Aorta (tissue), 5 donors: Measurements from ENCODE around the gene AOC2. TPM values are rescaled to one million over a fixed set of nuclear protein-coding genes. Genes with fewer than 3 reads are reported as not detected.

ENCODE experiments used
- ATAC-seq: fragments of 200-7000 bp; cut with Tn5 transposase; one replicate; pipeline ENCODE4 v1.9.1; 2022; ENCODE audit warnings: moderate library complexity; ENCODE audit not compliant: low FRiP score
- DNase-seq, 2 donors: peaks; one replicate each; pipeline ENCODE4 v3.0.0-alpha.2; 2020
- H3K27ac ChIP-seq, 2 donors: one replicate each; pipeline ENCODE4 v1.5.1; 2013; ENCODE audit warnings: low read length in 2 of 2, mild to moderate bottlenecking in 2 of 2, moderate library complexity in 2 of 2, control low read depth in 1 of 2, inconsistent platforms in 1 of 2, low read depth in 1 of 2
- H3K27me3 ChIP-seq, 2 donors: one replicate each; pipeline ENCODE4 v1.6.1; 2013; ENCODE audit warnings: control low read depth in 1 of 2, low read length in 1 of 2, mild to moderate bottlenecking in 1 of 2, moderate library complexity in 1 of 2; ENCODE audit not compliant: insufficient read depth in 2 of 2, control insufficient read depth in 1 of 2
- H3K36me3 ChIP-seq, 2 donors: one replicate each; pipeline ENCODE4 v1.6.1; 2013; ENCODE audit warnings: control low read depth in 1 of 2, low read length in 1 of 2, mild to moderate bottlenecking in 1 of 2; ENCODE audit not compliant: insufficient read depth in 2 of 2, control insufficient read depth in 1 of 2
- H3K4me1 ChIP-seq, 2 donors: one replicate each; pipeline ENCODE4 v1.6.1; 2013; ENCODE audit warnings: low read length in 2 of 2, control low read depth in 1 of 2, mild to moderate bottlenecking in 1 of 2, moderate library complexity in 1 of 2; ENCODE audit not compliant: insufficient read depth in 2 of 2, control insufficient read depth in 1 of 2
- H3K4me3 ChIP-seq, 2 donors: one replicate each; pipeline ENCODE4 v1.5.1; 2013; ENCODE audit warnings: low read length in 2 of 2, control low read depth in 1 of 2, mild to moderate bottlenecking in 1 of 2
- H3K9me3 ChIP-seq: one replicate; pipeline ENCODE4 v1.6.1; 2013; ENCODE audit warnings: mild to moderate bottlenecking, low read length; ENCODE audit not compliant: control insufficient read depth
- WGBS, 2 donors: extraction: QIAGEN DNeasy Blood & Tissue Kit; methylation state at CpG; one replicate each; pipeline ENCODE4 v1.1.7; 2013; 5-methylcytosine and 5-hydroxymethylcytosine counted together
- intact Hi-C, 2 donors: fragments of 100-400 bp; cut with DNase I; formaldehyde crosslinking; loops; one replicate each; pipeline versions ENCODE4 v1.14.2 to v1.15.0; 2022
- long read RNA-seq, 2 donors: library from polyadenylated mRNA; unstranded; transcript quantifications; one replicate each; pipeline ENCODE4 v2.0.0, GENCODE V29; 2020 to 2021
- polyA plus RNA-seq, 2 donors: library from polyadenylated mRNA; stranded (reverse); fragments of 200-250 nt; gene quantifications; one replicate each; pipeline ENCODE4 v1.2.3, GENCODE V29; 2013
- total RNA-seq, 2 donors: library from RNA; stranded (reverse); fragmentation: NEBNext Ultra II Directional; extraction: Animal tissue kit (Norgen Biotek cat#: 25700); gene quantifications; one replicate each; pipeline ENCODE4 v1.2.1, GENCODE V29; 2021
- donor health status: healthy with polysubstance abuse.
- donor health status: Bipolar disorder and iron deficiency.
- donor health status: DM: no; HTN: no; CAD: no.
- donor health status: DM: no; HTN: no; CAD: no.
- donor health status: DM: yes; HTN: yes; CAD: no.

Gene AOC2, protein sequence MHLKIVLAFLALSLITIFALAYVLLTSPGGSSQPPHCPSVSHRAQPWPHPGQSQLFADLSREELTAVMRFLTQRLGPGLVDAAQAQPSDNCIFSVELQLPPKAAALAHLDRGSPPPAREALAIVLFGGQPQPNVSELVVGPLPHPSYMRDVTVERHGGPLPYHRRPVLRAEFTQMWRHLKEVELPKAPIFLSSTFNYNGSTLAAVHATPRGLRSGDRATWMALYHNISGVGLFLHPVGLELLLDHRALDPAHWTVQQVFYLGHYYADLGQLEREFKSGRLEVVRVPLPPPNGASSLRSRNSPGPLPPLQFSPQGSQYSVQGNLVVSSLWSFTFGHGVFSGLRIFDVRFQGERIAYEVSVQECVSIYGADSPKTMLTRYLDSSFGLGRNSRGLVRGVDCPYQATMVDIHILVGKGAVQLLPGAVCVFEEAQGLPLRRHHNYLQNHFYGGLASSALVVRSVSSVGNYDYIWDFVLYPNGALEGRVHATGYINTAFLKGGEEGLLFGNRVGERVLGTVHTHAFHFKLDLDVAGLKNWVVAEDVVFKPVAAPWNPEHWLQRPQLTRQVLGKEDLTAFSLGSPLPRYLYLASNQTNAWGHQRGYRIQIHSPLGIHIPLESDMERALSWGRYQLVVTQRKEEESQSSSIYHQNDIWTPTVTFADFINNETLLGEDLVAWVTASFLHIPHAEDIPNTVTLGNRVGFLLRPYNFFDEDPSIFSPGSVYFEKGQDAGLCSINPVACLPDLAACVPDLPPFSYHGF
- total RNA-seq (1 to 10 TPM; 1.8 to 2.6 TPM), polyA plus RNA-seq (under 1 TPM; 0.25 to 0.38 TPM)
- long read RNA-seq, donor 1, transcript AOC2-202 (4 exons, 2,572 nt) = major isoform, 6 of 12 reads
- long read RNA-seq, donor 1, transcript AOC2-201 (4 exons, 2,657 nt) = major isoform, 6 of 12 reads
- long read RNA-seq, donor 1, partial matches to known transcripts = 0 of 12 reads
- long read RNA-seq, donor 1, other reads (novel, unspliced or antisense) = 0 of 12 reads
- long read RNA-seq, donor 2 = 0 reads

DNA sequence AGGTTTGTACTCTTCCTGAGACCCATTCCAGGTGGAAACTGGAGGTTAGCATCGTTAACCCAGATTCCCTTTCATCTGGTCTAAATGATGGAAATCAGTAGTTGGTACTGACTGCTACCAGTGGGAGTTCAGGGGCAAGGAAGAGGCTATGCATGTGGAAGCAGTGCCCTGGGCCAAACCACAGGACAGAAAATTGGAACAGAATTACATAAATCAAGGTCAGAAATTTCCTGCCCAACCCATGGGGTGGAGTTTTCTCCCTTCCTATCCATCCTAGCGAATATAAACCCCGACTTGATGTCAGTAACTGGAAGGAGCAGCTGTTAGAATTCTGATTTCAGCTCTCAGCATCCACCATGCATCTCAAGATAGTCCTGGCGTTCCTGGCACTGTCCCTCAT, at the start of gene AOC2:
Gene AOC2, plus strand, starts transcription at position 310 of the 400 bp plus-strand sequence. Its CDS starts 47 bp downstream, at position 357.
- no peaks in the 10 kb centered on the region for H3K27me3 ChIP-seq
- ATAC-seq = no peak
- no peak for DNase-seq
- H3K36me3 ChIP-seq = peaks cover 8% of the 10 kb centered on the region in 2 donors
- H3K9me3 ChIP-seq = no peaks in the 10 kb centered on the region
- H3K4me3 ChIP-seq = no peak within 1 kb of the TSS
- 73 to 82% methylated on average over 4 of the region's 4 CpGs for WGBS, 2 donors
- intact Hi-C loops = loop anchor here in 1 of 2 donors (10.0 kb wide), 1 partner anchor 151 kb away; the partner anchor contains the start of gene RPL27
- H3K27ac ChIP-seq = no peak within 1 kb of the TSS
- no peaks in the 10 kb centered on the region for H3K4me1 ChIP-seq

DNA sequence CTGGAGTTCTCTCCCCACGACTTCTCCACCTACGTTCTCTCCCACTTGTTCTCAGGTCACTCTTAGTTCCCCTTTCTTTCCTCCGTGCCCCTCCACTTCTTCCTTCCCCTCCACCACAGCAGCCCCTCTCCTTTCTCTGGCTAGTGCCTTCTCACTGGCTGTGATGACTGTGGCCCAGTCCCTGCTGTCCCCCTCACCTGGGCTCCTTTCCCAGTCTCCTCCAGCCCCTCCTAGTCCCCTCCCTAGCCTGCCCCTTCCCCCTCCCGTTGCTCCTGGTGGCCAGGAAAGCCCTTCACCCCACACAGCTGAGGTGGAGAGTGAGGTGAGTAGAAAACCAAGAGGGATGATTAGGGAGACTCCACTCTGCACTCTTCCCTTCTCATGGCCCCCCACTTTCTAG, 49.3 kb upstream of the AOC2 start:
- ATAC-seq (no peak), DNase-seq (no peak)
- no peaks in the 10 kb centered on the region for H3K9me3 ChIP-seq
- H3K4me3 ChIP-seq = no peak overlapping the region
- intact Hi-C loops = no loop called here
- 73 to 82% methylated on average over 4 of the region's 4 CpGs for WGBS, 2 donors
- no peaks in the 10 kb centered on the region for H3K4me1 ChIP-seq
- no peaks in the 10 kb centered on the region for H3K27me3 ChIP-seq
- H3K36me3 ChIP-seq = no peaks in the 10 kb centered on the region
- H3K27ac ChIP-seq = no peak overlapping the region

DNA sequence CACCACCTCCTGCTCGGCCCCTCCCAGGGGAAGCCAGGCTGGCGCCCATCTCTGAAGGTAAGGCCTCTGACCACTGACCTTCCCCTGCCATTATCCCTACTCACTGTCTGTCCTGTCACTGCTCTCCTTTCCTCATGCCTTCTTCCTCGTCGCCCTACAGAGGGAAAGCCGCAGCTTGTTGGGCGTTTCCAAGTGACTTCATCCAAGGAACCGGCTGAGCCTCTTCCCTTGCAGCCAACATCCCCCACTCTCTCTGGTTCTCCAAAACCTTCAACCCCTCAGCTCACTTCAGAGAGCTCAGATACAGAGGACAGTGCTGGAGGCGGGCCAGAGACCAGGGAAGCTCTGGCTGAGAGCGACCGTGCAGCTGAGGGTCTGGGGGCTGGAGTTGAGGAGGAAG, 48.9 kb upstream of the AOC2 start:
- no peaks in the 10 kb centered on the region for H3K36me3 ChIP-seq
- H3K4me1 ChIP-seq = no peaks in the 10 kb centered on the region
- no peak overlapping the region for H3K27ac ChIP-seq
- DNase-seq (no peak), ATAC-seq (no peak)
- intact Hi-C loops = no loop called here
- 82 to 86% methylated on average over 10 of the region's 10 CpGs for WGBS, 2 donors
- no peak overlapping the region for H3K4me3 ChIP-seq
- H3K9me3 ChIP-seq = no peaks in the 10 kb centered on the region
- H3K27me3 ChIP-seq = no peaks in the 10 kb centered on the region

DNA sequence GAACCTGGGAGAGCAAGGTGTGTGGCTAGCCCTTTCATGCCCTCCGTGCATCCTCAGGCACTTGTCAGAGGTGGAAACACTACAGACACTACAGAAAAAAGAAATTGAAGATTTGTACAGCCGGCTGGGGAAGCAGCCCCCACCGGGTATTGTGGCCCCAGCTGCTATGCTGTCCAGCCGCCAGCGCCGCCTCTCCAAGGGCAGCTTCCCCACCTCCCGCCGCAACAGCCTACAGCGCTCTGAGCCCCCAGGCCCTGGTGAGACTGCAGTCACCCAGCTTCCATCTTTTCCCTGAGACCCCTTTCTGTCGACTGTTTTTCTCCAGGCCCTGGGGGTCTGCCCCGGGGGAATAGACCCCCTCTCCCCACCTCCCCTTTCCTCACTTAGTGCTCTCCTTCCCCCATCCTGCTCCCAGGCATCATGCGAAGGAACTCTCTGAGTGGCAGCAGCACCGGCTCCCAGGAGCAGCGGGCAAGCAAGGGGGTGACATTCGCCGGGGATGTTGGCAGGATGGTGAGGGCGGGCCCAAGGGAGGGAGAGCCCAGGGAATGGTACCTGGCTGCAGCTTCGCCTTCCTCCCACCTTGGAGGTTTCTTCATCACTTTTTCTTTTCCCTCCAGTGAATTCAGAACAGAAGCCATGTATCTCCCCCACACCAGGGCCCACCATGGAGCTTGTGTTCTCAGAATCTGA, 48.2 kb upstream of the AOC2 start:
- intact Hi-C loops = no loop called here
- ATAC-seq (no peak), DNase-seq (no peak)
- Histone ChIP-seq H3K4me1 (no peaks in the 10 kb centered on the region), H3K27ac (no peak overlapping the region), H3K4me3 (no peak overlapping the region), H3K36me3 (no peaks in the 10 kb centered on the region), H3K9me3 (no peaks in the 10 kb centered on the region), H3K27me3 (no peaks in the 10 kb centered on the region)
- 91% methylated on average over 16 to 18 of the region's 18 CpGs for WGBS, 2 donors

DNA sequence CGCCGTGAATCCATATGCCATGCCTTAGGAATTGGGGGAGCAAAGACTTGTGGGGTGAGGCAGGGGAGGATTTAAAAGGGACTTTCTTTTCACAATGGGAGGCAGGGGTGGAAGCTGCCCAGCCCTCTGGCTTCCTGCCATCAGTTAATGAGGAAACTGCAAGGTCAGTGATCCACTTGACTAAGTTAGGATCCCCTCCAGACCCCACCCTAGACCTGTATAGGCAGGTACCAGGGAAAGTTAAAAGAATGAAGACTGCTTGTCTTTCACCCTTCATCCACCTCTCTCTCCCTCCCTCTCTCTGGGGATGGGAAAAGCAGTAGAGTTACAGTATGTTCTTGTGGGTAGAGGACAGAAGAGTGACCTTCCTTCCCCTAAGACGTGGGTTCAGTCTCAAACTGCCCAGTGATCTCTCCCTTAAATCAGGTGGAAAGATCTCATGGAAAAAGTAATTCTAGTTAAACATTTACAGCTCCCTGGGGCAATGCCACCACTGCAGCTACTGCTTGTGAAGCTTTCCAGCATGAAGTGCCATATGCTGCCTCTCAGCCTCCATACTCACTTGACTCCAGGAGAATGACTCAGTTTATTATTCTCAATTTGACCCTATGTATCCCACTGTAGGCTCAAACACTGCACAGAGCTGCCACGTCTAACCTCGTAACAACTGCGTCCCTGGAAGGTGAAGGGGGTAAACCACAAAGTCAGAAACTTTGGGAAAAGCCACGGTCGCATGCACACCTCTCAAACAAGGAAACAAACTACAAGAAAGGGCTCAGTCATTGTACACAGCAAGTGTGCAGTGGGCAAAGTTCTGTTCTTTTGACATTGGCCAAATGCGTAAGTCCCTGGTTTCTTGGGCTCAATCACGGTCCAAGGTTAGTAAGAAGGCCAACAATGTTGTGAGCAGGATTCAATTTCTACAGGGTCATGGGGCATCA, 47.0 kb upstream of the AOC2 start:
- WGBS, 2 donors = 81 to 83% methylated on average over 10 of the region's 10 CpGs
- H3K36me3 ChIP-seq = no peaks in the 10 kb centered on the region
- no peaks in the 10 kb centered on the region for H3K4me1 ChIP-seq
- ATAC-seq (no peak), DNase-seq (no peak)
- intact Hi-C loops = no loop called here
- no peak overlapping the region for H3K27ac ChIP-seq
- H3K9me3 ChIP-seq = no peaks in the 10 kb centered on the region
- no peaks in the 10 kb centered on the region for H3K27me3 ChIP-seq
- no peak overlapping the region for H3K4me3 ChIP-seq

DNA sequence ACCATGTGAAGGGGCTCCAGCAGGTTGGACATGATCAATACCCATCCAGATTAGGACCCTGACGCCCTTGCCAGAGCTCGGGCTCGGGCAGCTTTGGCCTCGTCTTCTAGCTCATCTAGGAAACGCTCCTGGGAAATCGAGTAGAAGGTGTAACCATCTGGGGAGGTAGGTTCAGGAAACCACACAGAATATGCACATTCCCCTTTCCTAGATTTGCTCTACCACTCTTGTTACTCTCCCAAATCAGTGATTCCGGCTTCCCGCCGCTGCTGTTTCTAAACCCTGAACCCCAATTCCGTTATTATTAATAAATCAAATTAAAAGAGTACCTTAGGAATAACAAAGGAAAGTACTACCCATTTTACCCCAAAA, 46.4 kb upstream of the AOC2 start:
- WGBS, 2 donors = 20 to 23% methylated on average over 10 of the region's 10 CpGs
- Histone ChIP-seq H3K36me3 (no peaks in the 10 kb centered on the region), H3K9me3 (no peaks in the 10 kb centered on the region), H3K27me3 (no peaks in the 10 kb centered on the region), H3K27ac (no peak overlapping the region), H3K4me3 (peak overlapping the region; percentile 41 to 56), H3K4me1 (no peaks in the 10 kb centered on the region)
- ATAC-seq (no peak), DNase-seq (no peak)
- intact Hi-C loops = no loop called here

DNA sequence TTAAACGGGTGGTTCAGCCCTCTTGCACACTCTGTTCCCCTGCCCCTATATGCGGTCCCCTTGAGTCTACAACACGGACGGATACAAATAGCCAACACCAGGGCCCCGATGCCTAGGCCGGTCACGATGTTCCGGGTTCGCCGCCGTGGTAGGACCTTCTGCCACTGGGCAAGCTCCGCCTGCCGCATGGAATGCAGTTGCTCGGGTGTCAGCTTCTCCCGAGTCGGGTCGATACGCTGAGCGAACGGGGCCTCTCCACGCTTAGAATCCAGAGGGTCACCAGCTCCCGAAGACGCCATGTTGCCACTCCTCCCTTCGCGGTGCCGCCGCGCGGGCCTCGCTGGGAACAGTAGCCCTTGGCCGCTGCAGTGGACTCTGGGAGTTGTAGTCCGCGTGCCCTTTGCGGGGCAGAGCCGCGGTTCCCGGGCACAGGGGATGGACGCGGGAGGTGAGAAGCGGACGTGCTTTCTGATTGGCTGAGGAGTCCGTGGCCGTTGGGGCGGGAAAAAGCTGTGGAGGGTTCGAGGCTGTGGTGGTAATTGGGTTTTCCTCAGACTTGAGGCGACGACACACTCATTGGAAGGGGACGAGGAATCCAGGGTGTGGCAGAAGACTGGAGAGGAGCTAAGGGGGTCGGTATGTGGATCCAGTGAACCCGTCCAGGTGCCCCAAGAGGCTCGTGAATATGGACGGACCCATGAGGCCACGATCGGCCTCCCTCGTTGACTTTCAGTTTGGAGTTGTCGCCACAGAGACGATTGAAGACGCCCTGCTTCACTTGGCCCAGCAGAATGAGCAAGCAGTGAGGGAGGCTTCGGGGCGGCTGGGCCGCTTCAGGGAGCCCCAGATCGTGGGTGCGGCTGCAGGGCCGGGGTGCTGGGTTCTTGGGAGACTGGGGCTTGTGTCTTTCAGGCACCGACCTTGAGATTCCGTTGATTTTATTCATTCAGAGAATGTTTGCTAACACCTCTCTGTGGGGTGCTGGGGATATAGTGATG, 45.7 kb upstream of the AOC2 start, which contains the start of the genes CNTD1 and COA3:
Gene CNTD1, plus strand, starts transcription at position 479 of the 998 bp plus-strand sequence. Its CDS starts 207 bp downstream, at position 686.
Gene COA3, minus strand, starts transcription at position 322 of the 998 bp plus-strand sequence. Its CDS starts 23 bp downstream, at position 299.
- peak within 1 kb of the TSS; percentile 41 to 56 for H3K4me3 ChIP-seq
- intact Hi-C loops = no loop called here
- H3K27ac ChIP-seq = no peak within 1 kb of the TSS
- H3K27me3 ChIP-seq = no peaks in the 10 kb centered on the region
- peak; percentile 91 to 96 for DNase-seq
- H3K9me3 ChIP-seq = no peaks in the 10 kb centered on the region
- WGBS, 2 donors = 26% methylated on average over 66 of the region's 66 CpGs
- peak; percentile 92 for ATAC-seq
- no peaks in the 10 kb centered on the region for H3K4me1 ChIP-seq
- no peaks in the 10 kb centered on the region for H3K36me3 ChIP-seq
